ENCODE data around the gene CALML5. TPM values are rescaled to one million over a fixed set of nuclear protein-coding genes. Genes with fewer than 3 reads are reported as not detected.

The CALML5 gene
- polyA plus RNA-seq, 1 of the 3 experiments (the other 2 are of a cell fraction): not detected

GRCh38 chr10:5519054-5519453, 19.7 kb upstream of the CALML5 start:
- Histone ChIP-seq H3K9me3 (no peaks in the 10 kb centered on the region), H3K9me2 (no peaks in the 10 kb centered on the region), H3K36me3 (replicated peaks in 1 of 2; ENCODE audit: control insufficient read depth in 1 of 2, insufficient read depth in 2 of 2, low read length in 1 of 2) (no peaks in the 10 kb centered on the region), H4K20me1 (ENCODE audit: insufficient read depth) (no peaks in the 10 kb centered on the region), H3K9ac (no peak overlapping the region), H3K27me3 (ENCODE audit: insufficient read depth) (no peaks in the 10 kb centered on the region), H3K4me3 (ENCODE audit: low read depth in 2 of 2, low read length in 1 of 2) (no peak overlapping the region), H3K4me1 (ENCODE audit: control insufficient read depth in 1 of 2, insufficient read depth in 2 of 2, low read depth in 1 of 2, low read length in 1 of 2) (no peaks in the 10 kb centered on the region), H3K4me2 (no peak overlapping the region), H2AFZ (ENCODE audit: low read depth) (no peak overlapping the region), H3K79me2 (ENCODE audit: insufficient read depth) (no peaks in the 10 kb centered on the region), H3K27ac (ENCODE audit: low read depth in 2 of 2, low read length in 1 of 2) (no peak overlapping the region), H3F3A (replicated peaks; ENCODE audit: insufficient read depth) (no peaks in the 10 kb centered on the region)
- no peak for DNase-seq
- ChIA-PET CTCF (no interaction called here), POLR2A (no interaction called here)
- 37% methylated on average over 3 of the region's 3 CpGs for WGBS (ENCODE audit: low lambda C conversion rate)
- no peak for TF ChIP-seq TCF12 (IDR thresholded peaks at IDR 0.05)
- no peak for TF ChIP-seq GATA2 (CRISPR knock-in tag; IDR thresholded peaks at IDR 0.05)
- TF ChIP-seq RAD21 (IDR thresholded peaks at IDR 0.05; ENCODE audit: low read length): no peak
- TF ChIP-seq GABPA (IDR thresholded peaks at IDR 0.05; ENCODE audit: low read depth): no peak
- no peak for TF ChIP-seq ELF1 (IDR thresholded peaks at IDR 0.05)
- TF ChIP-seq SIN3A (IDR thresholded peaks at IDR 0.05; ENCODE audit: borderline replicate concordance, low read depth, low read length): no peak
- no peak for TF ChIP-seq NRF1 (IDR thresholded peaks at IDR 0.05; ENCODE audit: low read depth, low read length)
- TF ChIP-seq USF2 (IDR thresholded peaks at IDR 0.05; ENCODE audit: borderline replicate concordance, low read depth, low read length): no peak
- no peak for TF ChIP-seq RCOR1 (IDR thresholded peaks at IDR 0.05; ENCODE audit: low read length)
- TF ChIP-seq USF1 (IDR thresholded peaks at IDR 0.05; ENCODE audit: borderline replicate concordance, low read depth): no peak
- TF ChIP-seq RXRA (IDR thresholded peaks at IDR 0.05; ENCODE audit: borderline replicate concordance, low read depth): no peak
- no peak for TF ChIP-seq JUND (IDR thresholded peaks at IDR 0.05)
- no peak for TF ChIP-seq FOSL2 (IDR thresholded peaks at IDR 0.05; ENCODE audit: borderline replicate concordance, low read depth)
- TF ChIP-seq YY1 (IDR thresholded peaks at IDR 0.05; ENCODE audit: low read depth): no peak
- TF ChIP-seq EP300 (IDR thresholded peaks at IDR 0.05; ENCODE audit: borderline replicate concordance in 1 of 2, low read depth in 1 of 2, low read length in 1 of 2): no peak
- TF ChIP-seq PBX3 (IDR thresholded peaks at IDR 0.05): no peak
- no peak for TF ChIP-seq EZH2phosphoT487 (IDR thresholded peaks at IDR 0.05; ENCODE audit: borderline replicate concordance, low read depth)

GRCh38 chr10:5518143-5518542, 18.8 kb upstream of the CALML5 start:
- Histone ChIP-seq H3K4me3 (ENCODE audit: low read depth in 2 of 2, low read length in 1 of 2) (no peak overlapping the region), H3K9me2 (no peaks in the 10 kb centered on the region), H3K36me3 (replicated peaks in 1 of 2; ENCODE audit: control insufficient read depth in 1 of 2, insufficient read depth in 2 of 2, low read length in 1 of 2) (no peaks in the 10 kb centered on the region), H2AFZ (ENCODE audit: low read depth) (no peak overlapping the region), H3K27ac (ENCODE audit: low read depth in 2 of 2, low read length in 1 of 2) (no peak overlapping the region), H3K4me1 (ENCODE audit: control insufficient read depth in 1 of 2, insufficient read depth in 2 of 2, low read depth in 1 of 2, low read length in 1 of 2) (no peaks in the 10 kb centered on the region), H3K9me3 (no peaks in the 10 kb centered on the region), H3K27me3 (ENCODE audit: insufficient read depth) (no peaks in the 10 kb centered on the region), H3F3A (replicated peaks; ENCODE audit: insufficient read depth) (no peaks in the 10 kb centered on the region), H3K79me2 (ENCODE audit: insufficient read depth) (no peaks in the 10 kb centered on the region), H3K9ac (no peak overlapping the region), H4K20me1 (ENCODE audit: insufficient read depth) (no peaks in the 10 kb centered on the region), H3K4me2 (no peak overlapping the region)
- no peak for TF ChIP-seq NFIC (IDR thresholded peaks at IDR 0.05; ENCODE audit: borderline replicate concordance)
- no peak for TF ChIP-seq POLR2AphosphoS5 (IDR thresholded peaks at IDR 0.05; ENCODE audit: low read depth, low read length)
- no peak for TF ChIP-seq IRF3 (IDR thresholded peaks at IDR 0.05; ENCODE audit: low read depth, low read length)
- TF ChIP-seq YY1 (IDR thresholded peaks at IDR 0.05; ENCODE audit: low read depth): no peak
- no peak for TF ChIP-seq NRF1 (IDR thresholded peaks at IDR 0.05; ENCODE audit: low read depth, low read length)
- no peak for TF ChIP-seq JUND (IDR thresholded peaks at IDR 0.05)
- no peak for TF ChIP-seq RFX5 (IDR thresholded peaks at IDR 0.05; ENCODE audit: low read length)
- no peak for TF ChIP-seq ELF1 (IDR thresholded peaks at IDR 0.05)
- TF ChIP-seq TAF1 (IDR thresholded peaks at IDR 0.05; ENCODE audit: borderline replicate concordance, low read depth, low read length): no peak
- no peak for DNase-seq
- ChIA-PET POLR2A (no interaction called here), CTCF (no interaction called here)
- 63% methylated on average over 5 of the region's 5 CpGs for WGBS (ENCODE audit: low lambda C conversion rate)

Measured in SK-N-SH (cell line).